ENCODE data around the gene IQCH. TPM values are rescaled to one million over a fixed set of nuclear protein-coding genes. Genes with fewer than 3 reads are reported as not detected.

Gene IQCH
- total and polyA plus RNA-seq, 9 of the 15 experiments (the other 6 are each of a cell fraction or from before 2014, with no cell fraction given): 1.8 to 3.9 (median 2.7) TPM

- TF ChIP-seq MGA (IDR thresholded peaks at IDR 0.05) (no peak), ZNF764 (CRISPR knock-in tag; IDR thresholded peaks at IDR 0.05; ENCODE audit: low read depth) (no peak), POLR2B (IDR thresholded peaks at IDR 0.05; ENCODE audit: low read depth, partially characterized antibody) (no peak), HDGF (IDR thresholded peaks at IDR 0.05) (0 out of 2 replicates have a peak, but pooled peaks have one; percentile 2), ZNF551 (CRISPR knock-in tag; IDR thresholded peaks at IDR 0.05) (no peak), ETV1 (tag; conservative IDR thresholded peaks at IDR 0.05; ENCODE audit: low read depth) (peak; percentile 34; the same call in 1 of the 2 replicates), MYC (IDR thresholded peaks at IDR 0.05; ENCODE audit: low read depth, low read length) (no peak), MYC (CRISPR knock-in tag; IDR thresholded peaks at IDR 0.05; ENCODE audit: borderline replicate concordance, low read depth) (no peak), TFE3 (CRISPR knock-in tag; IDR thresholded peaks at IDR 0.05) (no peak), MEIS2 (IDR thresholded peaks at IDR 0.05; ENCODE audit: partially characterized antibody) (peak; percentile 25)
- TF ChIP-seq, protein P1, sequence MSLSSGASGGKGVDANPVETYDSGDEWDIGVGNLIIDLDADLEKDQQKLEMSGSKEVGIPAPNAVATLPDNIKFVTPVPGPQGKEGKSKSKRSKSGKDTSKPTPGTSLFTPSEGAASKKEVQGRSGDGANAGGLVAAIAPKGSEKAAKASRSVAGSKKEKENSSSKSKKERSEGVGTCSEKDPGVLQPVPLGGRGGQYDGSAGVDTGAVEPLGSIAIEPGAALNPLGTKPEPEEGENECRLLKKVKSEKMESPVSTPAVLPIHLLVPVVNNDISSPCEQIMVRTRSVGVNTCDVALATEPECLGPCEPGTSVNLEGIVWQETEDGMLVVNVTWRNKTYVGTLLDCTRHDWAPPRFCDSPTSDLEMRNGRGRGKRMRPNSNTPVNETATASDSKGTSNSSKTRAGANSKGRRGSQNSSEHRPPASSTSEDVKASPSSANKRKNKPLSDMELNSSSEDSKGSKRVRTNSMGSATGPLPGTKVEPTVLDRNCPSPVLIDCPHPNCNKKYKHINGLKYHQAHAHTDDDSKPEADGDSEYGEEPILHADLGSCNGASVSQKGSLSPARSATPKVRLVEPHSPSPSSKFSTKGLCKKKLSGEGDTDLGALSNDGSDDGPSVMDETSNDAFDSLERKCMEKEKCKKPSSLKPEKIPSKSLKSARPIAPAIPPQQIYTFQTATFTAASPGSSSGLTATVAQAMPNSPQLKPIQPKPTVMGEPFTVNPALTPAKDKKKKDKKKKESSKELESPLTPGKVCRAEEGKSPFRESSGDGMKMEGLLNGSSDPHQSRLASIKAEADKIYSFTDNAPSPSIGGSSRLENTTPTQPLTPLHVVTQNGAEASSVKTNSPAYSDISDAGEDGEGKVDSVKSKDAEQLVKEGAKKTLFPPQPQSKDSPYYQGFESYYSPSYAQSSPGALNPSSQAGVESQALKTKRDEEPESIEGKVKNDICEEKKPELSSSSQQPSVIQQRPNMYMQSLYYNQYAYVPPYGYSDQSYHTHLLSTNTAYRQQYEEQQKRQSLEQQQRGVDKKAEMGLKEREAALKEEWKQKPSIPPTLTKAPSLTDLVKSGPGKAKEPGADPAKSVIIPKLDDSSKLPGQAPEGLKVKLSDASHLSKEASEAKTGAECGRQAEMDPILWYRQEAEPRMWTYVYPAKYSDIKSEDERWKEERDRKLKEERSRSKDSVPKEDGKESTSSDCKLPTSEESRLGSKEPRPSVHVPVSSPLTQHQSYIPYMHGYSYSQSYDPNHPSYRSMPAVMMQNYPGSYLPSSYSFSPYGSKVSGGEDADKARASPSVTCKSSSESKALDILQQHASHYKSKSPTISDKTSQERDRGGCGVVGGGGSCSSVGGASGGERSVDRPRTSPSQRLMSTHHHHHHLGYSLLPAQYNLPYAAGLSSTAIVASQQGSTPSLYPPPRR (CRISPR knock-in tag; IDR thresholded peaks at IDR 0.05; ENCODE audit: borderline replicate concordance): no peak
Observed at GRCh38 chr15:67543348-67543718, 288.7 kb downstream of the IQCH start (continued).

Data from K562 (cell line).